HepG2 (cell line): ENCODE measurements around the gene PPP1R9A. TPM values are rescaled to one million over a fixed set of nuclear protein-coding genes. Genes with fewer than 3 reads are reported as not detected.

Experiments
- ATAC-seq: fragments of 200-7000 bp; cut with Tn5 transposase; 3 replicates; pipeline ENCODE4 v1.9.1; 2020; ENCODE audit warnings: mild to moderate bottlenecking, moderate library complexity
- BruUV-seq: library from RNA; stranded (reverse); fragments of 400-500 nt; replicated peaks from 2 replicates; lab custom pipeline; 2021; lab: Mats Ljungman, UMichigan
- CTCF ChIA-PET: fragments of 300-600 bp; formaldehyde crosslinking; extraction: SDS; loops from one replicate; lab custom pipeline; 2021; ENCODE audit warnings: low total read pairs, inconsistent platforms, low intra/inter-chr PET ratio; lab: Yijun Ruan, JAX
- POLR2A ChIA-PET: fragments of 350-600 bp; sonication (Branson Sonifier 250); formaldehyde crosslinking; loops from one replicate; lab custom pipeline; 2020; ENCODE audit warnings: antibody characterized with exemption, inconsistent platforms; lab: Yijun Ruan, JAX
- DNase-seq: peaks from one replicate; pipeline ENCODE4 v3.0.0-alpha.2; 2015; ENCODE audit warnings: low spot score
- FAIRE-seq: peaks from 3 replicates; lab custom pipeline; 2011; peaks lifted over from hg19 to GRCh38; lab: Jason Lieb, UNC
- H2AFZ ChIP-seq: one replicate; pipeline ENCODE4 v1.6.1; 2011; ENCODE audit warnings: low read length, inconsistent platforms
- H3K27ac ChIP-seq: fragments of 300-600 bp; 3 replicates; pipeline ENCODE4 v1.8.0; 2011; ENCODE audit warnings: mixed run types, mild to moderate bottlenecking, mixed read lengths, low read length, inconsistent platforms; ENCODE audit not compliant: insufficient read depth; ENCODE audit errors: extremely low read length
- H3K27me3 ChIP-seq, 2 experiments: fragments of 200-600 bp in 1 of 2; 2 replicates in 1 of 2; 3 replicates in 1 of 2; pipeline versions ENCODE4 v1.6.0 to v1.8.0; 2011; ENCODE audit warnings: low read length in 2 of 2, mild to moderate bottlenecking in 2 of 2, moderate library complexity in 2 of 2, inconsistent platforms in 1 of 2; ENCODE audit not compliant: insufficient read depth in 2 of 2, control insufficient read depth in 1 of 2
- H3K36me3 ChIP-seq, 2 experiments: fragments of 200-600 bp in 1 of 2; replicated peaks in 1 of 2; 2 replicates in 1 of 2; 3 replicates in 1 of 2; pipeline versions ENCODE4 v1.5.1 to v1.8.0; 2011; ENCODE audit warnings: low read length in 2 of 2, inconsistent platforms in 1 of 2; ENCODE audit not compliant: insufficient read depth in 2 of 2, control insufficient read depth in 1 of 2
- H3K4me1 ChIP-seq: 2 replicates; pipeline ENCODE4 v1.5.1; 2012; ENCODE audit warnings: low read length, inconsistent platforms; ENCODE audit not compliant: insufficient read depth
- H3K4me2 ChIP-seq: 2 replicates; pipeline ENCODE4 v1.6.0; 2011; ENCODE audit warnings: low read depth, low read length, inconsistent platforms
- H3K4me3 ChIP-seq, 3 experiments: fragments of 200-600 bp in 1 of 3; sonication (generic), shearing (Covaris generic) in 1 of 3; replicated peaks in 1 of 3; 2 replicates each; pipeline ENCODE4 v1.5.1; 2011 to 2016; ENCODE audit warnings: low read length in 3 of 3, inconsistent platforms in 2 of 3, low read depth in 2 of 3, mild to moderate bottlenecking in 2 of 3, control low read depth in 1 of 3, mixed read lengths in 1 of 3; ENCODE audit not compliant: insufficient read depth in 1 of 3
- H3K79me2 ChIP-seq: one replicate; pipeline ENCODE4 v1.6.1; 2011; ENCODE audit warnings: low read length, inconsistent platforms; ENCODE audit not compliant: insufficient read depth
- H3K9ac ChIP-seq: 2 replicates; pipeline ENCODE4 v1.6.0; 2011; ENCODE audit warnings: mild to moderate bottlenecking, low read depth, low read length, inconsistent platforms; ENCODE audit not compliant: insufficient read depth
- H3K9me3 ChIP-seq: 2 replicates; pipeline ENCODE4 v1.5.1; 2012; ENCODE audit warnings: mild to moderate bottlenecking, low read length
- H4K20me1 ChIP-seq: 2 replicates; pipeline ENCODE4 v1.6.0; 2011; ENCODE audit warnings: inconsistent platforms, mild to moderate bottlenecking, low read length, moderate library complexity; ENCODE audit not compliant: insufficient read depth
- ATF3 ChIP-seq: sonication (generic); formaldehyde crosslinking; IDR thresholded peaks from 2 replicates; pipeline ENCODE4 v1.4.0; 2020; ENCODE audit warnings: missing genetic modification reagents
- MAFK ChIP-seq, 2 experiments: IDR thresholded peaks in 1 of 2; conservative IDR thresholded peaks in 1 of 2; 2 replicates each; pipeline ENCODE4 v1.6.1; 2011; ENCODE audit warnings: improper control_type of control experiment in 2 of 2, low read length in 2 of 2
- POLR2A ChIP-seq, 2 experiments: IDR thresholded peaks; 2 replicates each; pipeline ENCODE4 v1.6.1; 2011; ENCODE audit warnings: low read depth in 2 of 2, low read length in 2 of 2, mild to moderate bottlenecking in 1 of 2, moderate library complexity in 1 of 2; ENCODE audit not compliant: insufficient read depth in 1 of 2
- SMYD3 ChIP-seq: sonication (generic); formaldehyde crosslinking; IDR thresholded peaks from 2 replicates; pipeline ENCODE4 v1.8.1; 2023; ENCODE audit warnings: mild to moderate bottlenecking, missing genetic modification reagents
- SOX5 ChIP-seq: IDR thresholded peaks from 2 replicates; pipeline ENCODE4 v1.6.1; 2016; ENCODE audit warnings: borderline replicate concordance
- TEAD3 ChIP-seq: optimal IDR thresholded peaks from 2 replicates; pipeline ENCODE3; 2016; ENCODE audit warnings: borderline replicate concordance
- ZFX ChIP-seq: sonication (generic); formaldehyde crosslinking; IDR thresholded peaks from 2 replicates; pipeline ENCODE4 v1.4.0; 2020; ENCODE audit warnings: mild to moderate bottlenecking, low read depth, missing genetic modification reagents, moderate library complexity
- ZNF468 ChIP-seq: sonication (generic); formaldehyde crosslinking; IDR thresholded peaks from 2 replicates; pipeline ENCODE4 v1.8.0; 2022; ENCODE audit warnings: mild to moderate bottlenecking, moderate library complexity, missing genetic modification reagents
- ZNF503 ChIP-seq: sonication (generic); formaldehyde crosslinking; IDR thresholded peaks from 2 replicates; pipeline ENCODE4 v1.4.0; 2020; ENCODE audit warnings: missing genetic modification reagents
- ZNF883 ChIP-seq: sonication (generic); formaldehyde crosslinking; IDR thresholded peaks from 2 replicates; pipeline ENCODE4 v1.5.1; 2020; ENCODE audit warnings: mild to moderate bottlenecking, missing genetic modification reagents; ENCODE audit errors: not compliant biosample characterization
- ZZZ3 ChIP-seq: sonication (generic); formaldehyde crosslinking; IDR thresholded peaks from 2 replicates; pipeline ENCODE4 v1.4.0; 2020; ENCODE audit warnings: missing genetic modification reagents, mild to moderate bottlenecking, borderline replicate concordance
- WGBS: methylation state at CpG from one replicate; pipeline ENCODE4 v1.1.6; 2017; ENCODE audit warnings: low lambda C conversion rate; 5-methylcytosine and 5-hydroxymethylcytosine counted together
- in situ Hi-C: cut with HindIII; loops from 2 replicates; pipeline ENCODE4 v1.10.0; 2017; ENCODE audit warnings: low pct_unique_long_range_greater_than_20kb; ENCODE audit not compliant: extremely low pct_ligation_motif_present
- intact Hi-C: fragments of 100-400 bp; cut with micrococcal nuclease; formaldehyde crosslinking; loops from one replicate; pipeline ENCODE4 v1.10.0; 2022; ENCODE audit not compliant: unreplicated experiment
- polyA plus RNA-seq, 8 experiments: library from polyadenylated mRNA; depleted of rRNA in 3 of 8; stranded (reverse) in 7 of 8; unstranded in 1 of 8; fragments of >200 nt; fragmentation: Illumina TruSeq in 4 of 8; extraction: Trizol in 4 of 8; gene quantifications; 2 replicates each; pipeline versions ENCODE4 v1.2.1 to v1.2.3, GENCODE V29; 2011 to 2016; ENCODE audit warnings: low read depth in 4 of 8, missing spikeins in 1 of 8, mixed read lengths in 1 of 8; ENCODE audit not compliant: insufficient read depth in 1 of 8
- total RNA-seq, 5 experiments: library from RNA; depleted of rRNA; stranded (reverse); fragments of >200 nt; fragmentation: Illumina TruSeq; extraction: Trizol; gene quantifications; 2 replicates each; pipeline ENCODE4 v1.2.3, GENCODE V29; 2016; ENCODE audit warnings: low read depth in 1 of 5

PPP1R9A gene
- total and polyA plus RNA-seq, 2 of the 13 experiments (the other 11 are each of a cell fraction or from before 2014, with no cell fraction given), result 11.4 to 31.9 TPM

DNA sequence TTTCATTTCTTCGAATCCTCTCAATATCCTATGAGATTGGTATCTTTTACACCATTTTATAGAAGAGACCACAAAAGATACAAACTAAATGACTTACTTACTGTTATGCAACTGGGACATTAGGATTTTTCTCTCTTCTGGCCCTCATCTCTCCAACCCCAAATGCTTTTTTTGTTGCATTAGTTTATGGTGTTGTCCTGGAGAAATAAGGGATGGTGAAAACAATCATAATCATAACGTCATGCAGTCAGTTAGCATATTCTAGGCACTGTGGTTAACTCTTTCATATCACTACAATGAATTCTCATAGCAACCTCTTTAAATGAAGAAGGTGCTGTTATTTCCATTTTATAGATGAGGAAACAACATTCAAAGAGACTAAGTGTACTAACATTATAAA, 312.3 kb downstream of the PPP1R9A start:
- Histone ChIP-seq H3K27me3 (no peaks in the 10 kb centered on the region), H3K79me2 (no peaks in the 10 kb centered on the region), H3K4me3 (no peak overlapping the region), H3K4me2 (no peak overlapping the region), H3K36me3 (no peaks in the 10 kb centered on the region), H3K4me1 (no peaks in the 10 kb centered on the region), H3K27ac (no peak overlapping the region), H3K9me3 (no peaks in the 10 kb centered on the region), H3K9ac (no peak overlapping the region), H4K20me1 (no peaks in the 10 kb centered on the region), H2AFZ (no peak overlapping the region)
- no peak for ATAC-seq
- DNase-seq, result no peak
- ChIA-PET CTCF (no interaction called here), POLR2A (no interaction called here)
- WGBS, result 92% methylated on average over 2 of the region's 2 CpGs
- FAIRE-seq, result no peak
- in situ Hi-C loops (no loop called here), intact Hi-C loops (no loop called here)
- BruUV-seq, result no TSS peak
- TF ChIP-seq MAFK (conservative IDR thresholded peaks at IDR 0.05 in 1 of 2, IDR thresholded peaks at IDR 0.05 in 1 of 2; ENCODE audit: low read length in 2 of 2), result no peak

- Histone ChIP-seq H3K27me3 (no peaks in the 10 kb centered on the region), H3K9ac (no peak overlapping the region), H3K9me3 (no peaks in the 10 kb centered on the region), H3K4me1 (no peaks in the 10 kb centered on the region), H3K4me3 (no peak overlapping the region), H4K20me1 (no peaks in the 10 kb centered on the region), H3K36me3 (no peaks in the 10 kb centered on the region), H3K27ac (no peak overlapping the region), H3K4me2 (no peak overlapping the region), H2AFZ (no peak overlapping the region), H3K79me2 (no peaks in the 10 kb centered on the region)
- TF ChIP-seq ZZZ3, result no peak
- no peak for TF ChIP-seq ZNF468 (CRISPR knock-in tag)
- TF ChIP-seq SMYD3, result no peak
- no peak for TF ChIP-seq POLR2A (IDR thresholded peaks at IDR 0.05; ENCODE audit: insufficient read depth in 1 of 2, low read depth in 2 of 2, low read length in 2 of 2)
- TF ChIP-seq TEAD3 (CRISPR knock-in tag), result no peak
- TF ChIP-seq SOX5 (CRISPR knock-in tag), result no peak
- TF ChIP-seq ZNF883 (CRISPR knock-in tag), result no peak
- no peak for TF ChIP-seq ZNF503 (CRISPR knock-in tag)
- no peak for TF ChIP-seq ZFX (CRISPR knock-in tag)
- TF ChIP-seq ATF3 (CRISPR knock-in tag), result no peak
- in situ Hi-C loops, result no loop called here
- 86% methylated on average over 3 of the region's 3 CpGs for WGBS
- ChIA-PET POLR2A (no interaction called here), CTCF (no interaction called here)
- DNase-seq (no peak), ATAC-seq (no peak), FAIRE-seq (no peak)
- intact Hi-C loops, result no loop called here
- no TSS peak for BruUV-seq
Measured at GRCh38 chr7:95220328-95220727, 312.9 kb downstream of the PPP1R9A start.
